M059J (cell line): ENCODE data around the gene GGA2. TPM values are rescaled to one million over a fixed set of nuclear protein-coding genes. Genes with fewer than 3 reads are reported as not detected.
"Not testable (repeated sequence)": the region's sequence is repeated elsewhere in the genome, so short reads cannot be mapped to it uniquely, and the experiment has no call there.

Experiments
- DNase-seq: peaks from one replicate; pipeline ENCODE4 v3.0.0-alpha.2; 2012; ENCODE audit warnings: low read depth
- total RNA-seq: library from RNA; depleted of rRNA; stranded (reverse); fragments of >200 nt; shearing (Covaris generic); gene quantifications from 2 replicates; pipeline ENCODE4 v1.2.3, GENCODE V29; 2014

The GGA2 gene
- total RNA-seq, 1 experiment from 2014 or later = 19.3 TPM

GRCh38 chr16:23478566-23478965 lies 31.7 kb downstream of the GGA2 start:
- DNase-seq = no peak

GRCh38 chr16:23476289-23476688 lies 34.0 kb downstream of the GGA2 start:
- DNase-seq = no peak

DNA sequence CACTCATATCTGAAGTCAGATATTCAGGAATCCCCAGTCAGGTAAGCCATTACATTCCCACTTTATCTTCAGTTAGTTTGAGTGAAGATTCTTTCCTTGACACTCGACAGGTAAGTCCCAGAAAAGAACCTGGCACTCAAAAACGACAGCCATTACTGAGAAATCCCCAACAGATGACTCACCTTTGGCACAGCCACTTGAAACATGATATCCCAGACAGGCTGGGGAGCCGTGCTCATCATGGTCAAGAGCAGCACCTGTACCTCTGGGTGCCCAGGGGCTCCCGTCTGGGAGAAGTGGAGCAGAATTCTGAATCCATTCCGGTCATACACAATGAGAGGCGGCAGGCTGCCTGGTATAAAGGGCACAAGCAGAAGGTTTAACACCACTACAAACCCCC lies 40.5 kb downstream of the GGA2 start:
- peak; percentile 76 for DNase-seq

- DNase-seq = peak; percentile 80
Observed at GRCh38 chr16:23466162-23466885, 44.0 kb downstream of the GGA2 start.

DNA sequence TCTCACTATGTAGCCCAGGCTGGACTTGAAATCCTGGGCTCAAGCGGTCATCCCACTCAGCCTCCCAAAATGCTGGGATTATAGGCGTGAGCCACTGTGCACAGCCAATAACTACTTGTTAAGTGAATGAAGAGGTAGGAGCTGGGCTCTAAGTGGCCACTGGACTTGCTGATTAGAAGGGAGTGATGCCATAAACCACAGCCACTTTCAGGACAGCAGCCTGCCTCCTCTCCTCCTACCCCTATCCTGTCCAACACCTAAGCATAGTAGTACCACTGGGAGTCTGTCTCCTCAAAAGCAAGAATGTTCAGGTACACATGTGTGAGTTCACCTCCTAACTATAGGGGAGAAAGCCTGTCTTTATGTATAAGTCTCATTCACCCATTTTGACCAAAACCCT lies 45.1 kb downstream of the GGA2 start:
- DNase-seq = no peak

DNA sequence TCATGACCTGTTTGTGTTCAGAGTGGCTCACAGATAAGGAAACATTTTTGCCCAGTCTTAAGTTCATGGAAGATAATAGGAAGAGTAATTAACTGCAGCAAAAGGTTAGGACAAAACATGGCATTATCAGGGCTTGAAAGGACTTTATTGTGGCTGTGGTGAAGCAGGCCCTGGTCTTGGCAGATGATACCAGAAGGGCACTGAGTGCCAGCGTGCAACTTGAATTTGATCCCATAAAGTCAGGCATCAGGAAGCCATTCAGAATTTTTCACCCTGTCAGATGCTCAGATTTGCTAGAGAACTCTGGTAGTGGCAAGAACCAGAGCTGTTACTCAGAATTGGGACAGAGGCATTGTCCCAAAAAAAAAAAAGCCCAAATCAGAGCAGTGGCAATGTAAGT lies 46.1 kb downstream of the GGA2 start:
- no peak for DNase-seq

- peak; percentile 30 for DNase-seq
Observed at GRCh38 chr16:23462994-23463393, 47.3 kb downstream of the GGA2 start.

- no peak for DNase-seq
Observed at GRCh38 chr16:23453338-23454052, 56.8 kb downstream of the GGA2 start.

DNA sequence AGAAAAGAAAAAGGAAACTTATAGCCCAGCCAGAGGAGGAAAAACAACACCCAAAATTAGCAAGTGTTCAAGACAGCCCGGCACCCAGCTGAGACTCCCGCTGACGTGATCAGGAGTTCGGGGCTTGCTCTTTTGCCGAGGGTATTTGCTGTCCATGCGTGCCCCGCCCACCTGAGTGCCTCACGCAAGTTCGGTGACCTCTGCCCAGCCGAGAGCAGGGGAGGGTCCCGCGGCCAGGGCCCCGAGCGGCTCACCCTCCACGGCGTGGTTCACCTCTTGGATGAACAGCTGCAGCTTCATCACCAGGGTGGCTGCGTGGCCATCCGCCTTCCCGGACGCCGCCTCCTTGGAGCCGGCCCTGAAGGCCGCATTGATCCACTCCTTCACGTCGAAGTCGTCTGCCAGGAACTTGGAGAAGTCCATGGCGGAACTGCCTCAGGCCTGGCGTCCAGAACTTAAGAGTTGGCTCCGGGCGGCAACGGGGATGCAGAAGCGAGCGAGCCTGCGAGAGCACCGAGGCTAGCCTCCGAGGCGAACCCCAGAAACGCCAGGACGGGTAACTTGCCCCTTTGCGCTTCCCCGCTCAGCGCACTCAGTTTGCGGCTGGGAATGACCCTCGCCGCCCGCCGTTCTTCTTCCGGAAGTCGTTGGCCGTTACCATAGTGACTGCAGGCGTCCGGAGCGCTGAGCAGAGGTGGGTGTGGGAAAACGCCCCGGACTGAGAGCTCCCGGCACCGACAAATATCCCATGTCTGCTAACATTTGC lies 57.5 kb downstream of the GGA2 start, which contains the start of gene COG7:
Gene COG7 (minus strand): TSS at position 618 of the 766 bp plus-strand sequence. CDS start 195 bp downstream, at position 423.
- DNase-seq = peak; percentile 83

DNA sequence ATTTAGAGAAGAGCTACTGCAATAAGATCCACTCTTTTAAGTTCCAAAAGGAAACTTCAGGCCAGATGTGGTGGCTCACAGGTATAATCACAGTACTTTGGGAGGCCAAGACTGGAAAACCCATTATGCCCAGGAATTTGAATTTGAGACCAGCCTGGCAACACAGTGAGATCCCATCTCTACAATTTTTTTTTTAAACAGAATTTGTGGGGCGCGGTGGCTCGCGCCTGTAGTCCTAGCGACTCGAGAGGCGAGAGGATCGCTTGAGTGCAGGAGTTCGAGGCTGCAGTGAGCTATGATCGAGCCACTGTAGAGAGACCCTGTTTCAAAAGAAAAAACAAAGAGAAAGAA lies 58.1 kb downstream of the GGA2 start:
- no peak for DNase-seq

DNA sequence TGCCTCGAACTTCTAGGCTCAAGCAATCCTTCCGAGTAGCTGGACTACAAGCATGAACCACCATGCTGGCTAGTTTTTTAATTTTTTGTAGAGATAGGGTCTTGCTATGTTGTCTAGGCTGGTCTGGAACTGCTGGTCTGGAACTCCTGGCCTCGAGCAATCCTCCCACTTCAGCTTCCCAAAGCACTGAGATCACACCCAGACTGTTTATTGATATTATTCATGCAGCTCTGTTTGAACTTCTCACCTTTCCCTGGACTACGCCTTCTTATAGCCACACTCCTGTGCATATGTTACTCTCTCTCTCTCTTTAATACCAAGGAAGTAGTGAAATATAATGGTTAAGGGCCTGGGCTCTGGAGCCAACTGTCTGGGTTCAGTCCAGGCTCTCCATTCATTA lies 61.9 kb downstream of the GGA2 start:
- DNase-seq = peak; percentile 22

- not testable (repeated sequence) for DNase-seq
Observed at GRCh38 chr16:23437542-23437941, 72.8 kb downstream of the GGA2 start.

DNA sequence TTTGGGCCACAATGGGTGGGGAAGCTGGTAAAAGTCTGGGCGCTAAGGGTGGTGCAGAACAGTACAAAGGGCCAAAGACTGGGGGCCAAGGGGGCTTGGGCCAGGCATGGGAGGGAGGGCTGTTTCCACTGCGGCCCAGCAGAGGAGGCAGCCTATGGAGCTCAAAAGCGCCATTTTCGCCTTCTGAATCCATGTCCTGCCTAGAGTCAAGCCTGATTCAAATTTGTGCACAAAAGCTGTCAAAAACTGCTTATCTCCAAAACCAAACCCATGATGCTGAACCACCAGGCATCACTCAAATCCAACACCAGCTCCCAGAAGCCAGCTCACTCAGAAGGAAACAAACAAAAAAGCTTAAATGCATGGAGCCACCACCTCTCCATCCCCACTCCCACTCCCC lies 73.3 kb downstream of the GGA2 start:
- no peak for DNase-seq

DNA sequence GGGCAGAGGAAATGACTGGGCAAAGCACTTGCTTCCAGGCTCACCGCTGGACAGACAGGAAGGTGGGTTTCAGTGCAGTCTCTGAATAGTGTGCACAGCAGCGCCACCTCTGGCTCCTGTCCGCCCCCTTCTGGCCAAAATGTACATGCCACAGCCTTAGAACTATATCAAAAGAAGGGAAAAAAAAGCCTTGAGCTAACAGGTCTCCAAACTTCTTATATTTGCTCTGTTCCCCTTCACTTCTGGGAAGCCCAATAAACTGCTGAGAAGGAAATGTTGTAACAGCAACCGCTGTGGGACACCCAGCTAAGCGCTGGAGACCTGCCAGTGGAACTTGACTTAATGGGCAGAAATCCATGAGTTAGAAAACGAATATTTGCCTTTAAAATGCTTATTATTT lies 74.8 kb downstream of the GGA2 start:
- DNase-seq = peak; percentile 28

- DNase-seq = peak; percentile 70
Observed at GRCh38 chr16:23434380-23434779, 75.9 kb downstream of the GGA2 start.

GRCh38 chr16:23433261-23433920 lies 76.9 kb downstream of the GGA2 start:
- DNase-seq = no peak

GRCh38 chr16:23432176-23433128 lies 77.8 kb downstream of the GGA2 start:
- no peak for DNase-seq

DNA sequence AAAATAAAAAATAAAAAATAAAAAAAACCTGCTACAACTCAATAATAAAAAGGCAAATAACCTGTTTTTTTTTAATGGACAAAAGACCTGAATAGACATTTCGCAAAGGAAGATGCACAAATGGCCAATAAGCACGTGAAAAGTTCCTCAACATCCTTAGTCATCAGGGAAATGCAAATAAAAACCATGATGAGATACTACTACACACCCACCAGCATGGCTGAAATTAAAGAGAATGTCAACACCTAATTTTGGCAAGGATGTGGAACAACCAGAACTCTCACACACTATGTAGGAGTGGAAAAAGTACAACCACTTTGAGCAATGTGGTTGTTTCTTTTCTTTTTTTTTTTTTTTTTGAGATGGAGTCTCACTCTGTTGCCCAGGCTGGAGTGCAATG lies 81.9 kb downstream of the GGA2 start:
- DNase-seq = no peak

GRCh38 chr16:23424292-23424958 lies 85.9 kb downstream of the GGA2 start:
- DNase-seq = peak; percentile 9

DNA sequence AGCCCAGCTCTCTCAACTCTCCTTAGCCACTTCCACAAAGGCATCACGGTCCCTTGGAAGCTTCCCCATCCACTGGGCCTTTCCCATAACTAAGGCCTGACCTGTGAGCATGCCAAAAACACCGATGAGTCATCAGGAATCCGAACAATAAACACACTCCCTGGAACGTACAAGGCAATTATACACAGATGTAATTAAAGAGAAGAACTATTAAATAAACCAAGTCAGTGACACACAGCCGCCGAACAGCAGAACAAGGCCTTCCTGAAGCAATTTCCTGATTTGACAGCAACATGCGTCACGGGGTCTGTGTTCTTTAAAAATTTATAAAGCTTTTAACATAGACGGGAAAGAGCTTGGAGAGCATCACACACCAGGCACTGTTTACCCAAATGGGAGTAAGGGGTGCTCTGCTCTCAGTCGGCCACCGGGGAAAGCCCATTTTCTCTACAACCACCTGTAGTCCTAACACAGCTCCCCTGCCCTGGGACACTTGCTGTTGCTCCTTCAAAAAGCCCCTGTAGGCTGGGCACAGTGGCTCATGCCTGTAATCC lies 86.7 kb downstream of the GGA2 start:
- peak; percentile 98 for DNase-seq
